Endodermal cell (in vitro differentiated cells): ENCODE measurements around the gene PLEKHA1. TPM values are rescaled to one million over a fixed set of nuclear protein-coding genes. Genes with fewer than 3 reads are reported as not detected.

Experiments used
- DNase-seq: peaks from one replicate; pipeline ENCODE4 v3.0.0-alpha.2; 2017
- H3K27ac ChIP-seq: 2 replicates; pipeline ENCODE4 v1.5.1; 2013; ENCODE audit warnings: mild to moderate bottlenecking, low read depth, low read length, moderate library complexity
- H3K27me3 ChIP-seq: 2 replicates; pipeline ENCODE4 v1.6.1; 2013; ENCODE audit warnings: mild to moderate bottlenecking, low read length, moderate library complexity; ENCODE audit not compliant: insufficient read depth, control insufficient read depth, poor library complexity, severe bottlenecking
- H3K36me3 ChIP-seq: 2 replicates; pipeline ENCODE4 v1.7.0; 2013; ENCODE audit warnings: mild to moderate bottlenecking, low read length, moderate library complexity; ENCODE audit not compliant: control insufficient read depth, insufficient read depth
- H3K4me1 ChIP-seq: one replicate; pipeline ENCODE4 v1.7.0; 2013; ENCODE audit warnings: low read length; ENCODE audit not compliant: control insufficient read depth, insufficient read depth
- H3K4me3 ChIP-seq: 2 replicates; pipeline ENCODE4 v1.5.1; 2013; ENCODE audit warnings: mild to moderate bottlenecking, low read length, moderate library complexity
- H3K9ac ChIP-seq: 2 replicates; pipeline ENCODE4 v1.6.1; 2013; ENCODE audit warnings: mild to moderate bottlenecking, low read length, moderate library complexity; ENCODE audit not compliant: poor library complexity, severe bottlenecking; ENCODE audit errors: extremely low read depth
- H3K9me3 ChIP-seq: 2 replicates; pipeline ENCODE4 v1.6.1; 2013; ENCODE audit warnings: mild to moderate bottlenecking, low read length, moderate library complexity; ENCODE audit not compliant: control insufficient read depth
- H3K27ac Mint-ChIP-seq: 2 replicates; pipeline ENCODE4 v1.8.0; 2020; ENCODE audit warnings: mixed read lengths
- H3K27me3 Mint-ChIP-seq: 2 replicates; pipeline ENCODE4 v1.8.0; 2021; ENCODE audit warnings: mild to moderate bottlenecking, mixed read lengths; ENCODE audit not compliant: insufficient read depth
- H3K36me3 Mint-ChIP-seq: 2 replicates; pipeline ENCODE4 v1.8.0; 2020; ENCODE audit warnings: low read depth, mixed read lengths
- H3K4me1 Mint-ChIP-seq: 2 replicates; pipeline ENCODE4 v1.8.0; 2020; ENCODE audit warnings: mixed read lengths
- H3K4me3 Mint-ChIP-seq: 2 replicates; pipeline ENCODE4 v1.8.0; 2020; ENCODE audit warnings: mild to moderate bottlenecking, moderate library complexity, mixed read lengths
- H3K9me3 Mint-ChIP-seq: 2 replicates; pipeline ENCODE4 v1.8.0; 2020; ENCODE audit warnings: mild to moderate bottlenecking, mixed read lengths
- CTCF ChIP-seq: fragments of 200-600 bp; sonication (generic); conservative IDR thresholded peaks from 2 replicates; pipeline ENCODE4 v1.5.0; 2021; ENCODE audit warnings: antibody characterized with exemption, mild to moderate bottlenecking
- WGBS, 2 experiments: methylation state at CpG; one replicate each; pipeline versions ENCODE4 v1.1.5 to v1.1.7; 2013; ENCODE audit warnings: missing lambda C conversion rate in 2 of 2, mixed read lengths in 1 of 2; ENCODE audit not compliant: insufficient coverage in 1 of 2, insufficient read length in 1 of 2; 5-methylcytosine and 5-hydroxymethylcytosine counted together
- total RNA-seq, 2 donors: library from RNA; stranded (reverse); fragmentation: NEBNext Ultra II Directional in 1 of 2; extraction: Animal tissue kit (Norgen Biotek cat#: 25700) in 1 of 2; gene quantifications; 2 replicates in 1 of 2; 3 replicates in 1 of 2; pipeline ENCODE4 v1.2.1, GENCODE V29; 2021

Gene PLEKHA1
- total RNA-seq, 2 donors from 2014 or later = 29.6 to 49.0 TPM

- Histone ChIP-seq H3K9me3 (peaks cover 5% of the 10 kb centered on the region), H3K27ac (no peak overlapping the region), H3K4me1 (no peaks in the 10 kb centered on the region), H3K9ac (no peak overlapping the region), H3K27me3 (no peaks in the 10 kb centered on the region), H3K4me3 (no peak overlapping the region), H3K36me3 (no peaks in the 10 kb centered on the region)
- Mint-ChIP-seq H3K27ac (no peak overlapping the region), H3K9me3 (peaks cover 9% of the 10 kb centered on the region), H3K27me3 (peaks cover 2% of the 10 kb centered on the region), H3K36me3 (no peaks in the 10 kb centered on the region), H3K4me3 (no peak overlapping the region), H3K4me1 (no peaks in the 10 kb centered on the region)
- no peak for TF ChIP-seq CTCF
- WGBS, 2 experiments = 88 to 100% methylated on average over 2 of the region's 2 CpGs
- DNase-seq = no peak
These were observed 14.9 kb upstream of the PLEKHA1 start for GRCh38 chr10:122359621-122360020.

- Mint-ChIP-seq H3K4me1 (no peaks in the 10 kb centered on the region), H3K9me3 (peaks cover 9% of the 10 kb centered on the region), H3K27me3 (peaks cover 2% of the 10 kb centered on the region), H3K27ac (no peak overlapping the region), H3K4me3 (no peak overlapping the region), H3K36me3 (no peaks in the 10 kb centered on the region)
- no peak overlapping the region for H3K9ac ChIP-seq
- WGBS, 2 experiments = 80 to 88% methylated on average over 1 of the region's 1 CpG
- no peak for DNase-seq
- no peak overlapping the region for H3K27ac ChIP-seq
- no peak overlapping the region for H3K4me3 ChIP-seq
- H3K36me3 ChIP-seq = no peaks in the 10 kb centered on the region
- TF ChIP-seq CTCF = no peak
- peaks cover 5% of the 10 kb centered on the region for H3K9me3 ChIP-seq
- H3K27me3 ChIP-seq = no peaks in the 10 kb centered on the region
- H3K4me1 ChIP-seq = no peaks in the 10 kb centered on the region
These were observed 13.5 kb upstream of the PLEKHA1 start for GRCh38 chr10:122361046-122361445.

- 94 to 100% methylated on average over 2 to 4 of the region's 4 CpGs for WGBS, 2 experiments
- Mint-ChIP-seq H3K27ac (no peak overlapping the region), H3K36me3 (no peaks in the 10 kb centered on the region), H3K4me1 (no peaks in the 10 kb centered on the region), H3K27me3 (peaks cover 2% of the 10 kb centered on the region), H3K9me3 (peaks cover 9% of the 10 kb centered on the region), H3K4me3 (no peak overlapping the region)
- H3K9ac ChIP-seq = no peak overlapping the region
- H3K4me1 ChIP-seq = no peaks in the 10 kb centered on the region
- no peak overlapping the region for H3K4me3 ChIP-seq
- H3K27me3 ChIP-seq = no peaks in the 10 kb centered on the region
- peaks cover 5% of the 10 kb centered on the region for H3K9me3 ChIP-seq
- no peak for DNase-seq
- TF ChIP-seq CTCF = no peak
- no peak overlapping the region for H3K27ac ChIP-seq
- H3K36me3 ChIP-seq = no peaks in the 10 kb centered on the region
These were observed 12.4 kb upstream of the PLEKHA1 start for GRCh38 chr10:122362031-122362592.
